Transverse colon (tissue), 4 donors: Measurements from ENCODE around the gene TIE1. TPM values are rescaled to one million over a fixed set of nuclear protein-coding genes. Genes with fewer than 3 reads are reported as not detected.

ENCODE experiments used
- DNase-seq: peaks from one replicate; pipeline ENCODE4 v3.0.0-alpha.2; 2019
- H3K27ac ChIP-seq, 4 donors: fragments of 200-600 bp; sonication (generic); 2 replicates each; pipeline ENCODE4 v1.5.1; 2016 to 2018; ENCODE audit warnings: inconsistent platforms in 4 of 4
- H3K27me3 ChIP-seq: fragments of 200-600 bp; sonication (generic); 2 replicates; pipeline ENCODE4 v1.5.1; 2017; ENCODE audit warnings: inconsistent platforms
- H3K36me3 ChIP-seq, 4 donors: fragments of 200-600 bp; sonication (generic); 2 replicates each; pipeline ENCODE4 v1.5.1; 2017 to 2019; ENCODE audit warnings: inconsistent platforms in 4 of 4
- H3K4me1 ChIP-seq, 4 donors: fragments of 200-600 bp; sonication (generic); 2 replicates each; pipeline ENCODE4 v1.5.1; 2017 to 2020; ENCODE audit warnings: inconsistent platforms in 4 of 4
- H3K4me3 ChIP-seq, 4 donors: fragments of 200-600 bp; sonication (generic); 1 replicate in 1 of 4; 2 replicates in 3 of 4; pipeline versions ENCODE4 v1.5.1 to v1.6.1; 2017 to 2019; ENCODE audit warnings: inconsistent platforms in 4 of 4
- H3K9me3 ChIP-seq, 2 donors: fragments of 200-600 bp; sonication (generic); 2 replicates each; pipeline ENCODE4 v1.5.1; 2017 to 2019; ENCODE audit warnings: inconsistent platforms in 2 of 2
- EP300 ChIP-seq: sonication (generic); formaldehyde crosslinking; IDR thresholded peaks from one replicate; pipeline ENCODE4 v1.6.1; 2017; ENCODE audit warnings: antibody characterized with exemption, low read depth
- POLR2A ChIP-seq: fragments of 450-650 bp; IDR thresholded peaks from one replicate; pipeline ENCODE4 v1.6.1; 2016; ENCODE audit warnings: antibody characterized with exemption, mild to moderate bottlenecking, moderate library complexity
- POLR2AphosphoS5 ChIP-seq, 3 donors: sonication (generic); formaldehyde crosslinking; IDR thresholded peaks; one replicate each; pipeline ENCODE4 v1.6.1; 2016; ENCODE audit warnings: antibody characterized with exemption in 3 of 3
- WGBS, 2 donors: methylation state at CpG; one replicate each; pipeline ENCODE4 v1.1.5; 2018; ENCODE audit warnings: low coverage in 1 of 2; 5-methylcytosine and 5-hydroxymethylcytosine counted together
- in situ Hi-C, 4 donors: fragments of 200-750 bp; cut with MboI; loops; one replicate each; pipeline versions ENCODE4 v1.15.0 to v1.15.1; 2017; ENCODE audit warnings: low sequenced_read_pairs in 3 of 4, low pct_ligation_motif_present in 1 of 4, low pct_unique_long_range_greater_than_20kb in 1 of 4
- intact Hi-C: fragments of 100-400 bp; cut with DNase I; formaldehyde crosslinking; loops from one replicate; pipeline ENCODE4 v1.15.1; 2023; ENCODE audit warnings: low total_unique reads
- total RNA-seq, 4 donors: library from RNA; depleted of rRNA; stranded (reverse); fragments of >200 nt; gene quantifications; one replicate each; pipeline ENCODE4 v1.1.0, GENCODE V29; 2016
- TF ChIP-seq, protein P1 (sequence below), 5 experiments: fragments of 200-600 bp in 3 of 5; fragments of 450-650 bp in 2 of 5; sonication (generic) in 3 of 5; IDR thresholded peaks; 1 replicate in 2 of 5; 2 replicates in 3 of 5; pipeline ENCODE4 v1.5.1; 2016 to 2017; ENCODE audit warnings: antibody characterized with exemption in 5 of 5, inconsistent platforms in 3 of 5, mild to moderate bottlenecking in 2 of 5, moderate library complexity in 1 of 5

The TIE1 gene
- total RNA-seq, 4 donors from 2014 or later, result 2.4 to 7.8 (median 5.3) TPM

DNA sequence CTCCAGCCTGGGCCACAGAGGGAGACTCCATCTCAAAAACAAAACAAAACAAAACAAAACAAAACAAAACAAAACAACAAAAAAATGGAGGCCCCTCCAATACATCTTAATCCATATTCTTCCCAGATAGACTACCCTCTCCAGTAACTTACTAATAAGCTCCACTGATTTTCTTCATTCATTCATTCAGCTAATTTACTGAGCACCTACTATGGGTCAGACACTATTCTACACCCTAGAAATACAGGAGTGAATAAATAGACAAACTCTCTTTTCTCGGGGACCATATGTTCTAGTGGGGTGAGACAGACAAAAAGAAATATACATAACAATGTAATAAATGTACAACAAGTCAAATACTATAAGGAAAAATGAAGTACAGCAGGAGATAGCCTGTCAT, 50.2 kb downstream of the TIE1 start:
- intact Hi-C loops (no loop called here), in situ Hi-C loops (no loop called here)
- H3K27ac ChIP-seq, result no peak overlapping the region
- DNase-seq, result no peak
- no peaks in the 10 kb centered on the region for H3K27me3 ChIP-seq
- TF ChIP-seq POLR2A, result no peak
- TF ChIP-seq POLR2AphosphoS5 (IDR thresholded peaks at IDR 0.05), result no peak
- TF ChIP-seq EP300, result no peak
- TF ChIP-seq, protein P1, sequence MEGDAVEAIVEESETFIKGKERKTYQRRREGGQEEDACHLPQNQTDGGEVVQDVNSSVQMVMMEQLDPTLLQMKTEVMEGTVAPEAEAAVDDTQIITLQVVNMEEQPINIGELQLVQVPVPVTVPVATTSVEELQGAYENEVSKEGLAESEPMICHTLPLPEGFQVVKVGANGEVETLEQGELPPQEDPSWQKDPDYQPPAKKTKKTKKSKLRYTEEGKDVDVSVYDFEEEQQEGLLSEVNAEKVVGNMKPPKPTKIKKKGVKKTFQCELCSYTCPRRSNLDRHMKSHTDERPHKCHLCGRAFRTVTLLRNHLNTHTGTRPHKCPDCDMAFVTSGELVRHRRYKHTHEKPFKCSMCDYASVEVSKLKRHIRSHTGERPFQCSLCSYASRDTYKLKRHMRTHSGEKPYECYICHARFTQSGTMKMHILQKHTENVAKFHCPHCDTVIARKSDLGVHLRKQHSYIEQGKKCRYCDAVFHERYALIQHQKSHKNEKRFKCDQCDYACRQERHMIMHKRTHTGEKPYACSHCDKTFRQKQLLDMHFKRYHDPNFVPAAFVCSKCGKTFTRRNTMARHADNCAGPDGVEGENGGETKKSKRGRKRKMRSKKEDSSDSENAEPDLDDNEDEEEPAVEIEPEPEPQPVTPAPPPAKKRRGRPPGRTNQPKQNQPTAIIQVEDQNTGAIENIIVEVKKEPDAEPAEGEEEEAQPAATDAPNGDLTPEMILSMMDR (IDR thresholded peaks at IDR 0.05), result no peak
- 60 to 93% methylated on average over 1 of the region's 1 CpG for WGBS, 2 donors
- no peaks in the 10 kb centered on the region for H3K36me3 ChIP-seq
- H3K4me1 ChIP-seq, result peaks cover 7 to 18% (median 14%) of the 10 kb centered on the region in 4 donors
- no peak overlapping the region for H3K4me3 ChIP-seq
- H3K9me3 ChIP-seq, result no peaks in the 10 kb centered on the region

DNA sequence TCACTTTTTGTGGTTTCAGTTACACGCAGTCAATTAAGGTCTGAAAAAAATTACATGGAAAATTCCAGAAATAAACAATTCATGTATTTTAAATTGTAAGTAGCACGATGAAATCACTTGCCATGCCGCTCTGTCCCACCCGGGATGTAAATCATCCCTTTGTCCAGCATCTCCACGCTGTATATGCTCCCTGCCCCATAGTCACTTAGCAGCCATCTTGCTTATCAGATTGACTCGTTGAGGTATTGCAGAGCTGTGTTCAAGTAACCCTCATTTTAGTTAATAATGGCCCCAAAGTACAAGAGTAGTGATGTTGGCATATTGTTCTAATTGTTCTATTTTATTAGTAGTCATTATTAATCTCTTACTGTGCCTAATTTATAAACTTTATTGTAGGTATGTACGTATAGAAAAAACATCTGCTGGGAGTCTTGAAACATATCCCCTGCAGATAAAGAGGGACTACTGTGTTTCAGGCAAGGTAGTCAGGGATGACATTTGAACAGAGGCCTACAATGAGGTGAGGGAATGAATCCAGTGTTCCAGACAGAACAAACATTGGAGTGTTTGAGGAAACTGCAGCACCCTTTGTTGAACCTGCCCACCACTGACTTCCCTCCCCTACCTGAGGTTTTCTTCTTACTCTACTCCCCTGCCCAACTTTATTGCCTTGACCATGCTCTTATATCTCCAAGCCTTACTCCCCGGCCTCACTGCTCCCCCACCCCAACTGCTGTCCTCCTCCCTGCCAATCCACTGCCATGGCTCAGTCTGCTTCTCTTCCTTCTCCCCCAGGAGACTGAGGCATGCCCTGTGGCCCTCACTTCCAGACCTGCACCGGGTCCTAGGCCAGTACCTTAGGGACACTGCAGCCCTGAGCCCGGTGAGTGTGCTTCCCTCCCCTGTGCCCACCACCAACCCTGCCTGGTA, 50.9 kb downstream of the TIE1 start:
- H3K36me3 ChIP-seq, result no peaks in the 10 kb centered on the region
- H3K27ac ChIP-seq, result no peak overlapping the region
- 68 to 82% methylated on average over 3 to 10 of the region's 10 CpGs for WGBS, 2 donors
- intact Hi-C loops, result no loop called here
- H3K27me3 ChIP-seq, result no peaks in the 10 kb centered on the region
- no peaks in the 10 kb centered on the region for H3K9me3 ChIP-seq
- peaks cover 7 to 18% (median 14%) of the 10 kb centered on the region in 4 donors for H3K4me1 ChIP-seq
- in situ Hi-C loops, result no loop called here
- no peak overlapping the region for H3K4me3 ChIP-seq
- TF ChIP-seq POLR2A, result no peak
- TF ChIP-seq EP300, result no peak
- TF ChIP-seq, protein P1 (IDR thresholded peaks at IDR 0.05), result no peak
- no peak for TF ChIP-seq POLR2AphosphoS5 (IDR thresholded peaks at IDR 0.05)
- DNase-seq, result no peak

- intact Hi-C loops (no loop called here), in situ Hi-C loops (no loop called here)
- Histone ChIP-seq H3K27ac (no peak overlapping the region), H3K4me3 (no peak overlapping the region), H3K4me1 (peaks cover 7 to 18% (median 14%) of the 10 kb centered on the region in 4 donors), H3K36me3 (no peaks in the 10 kb centered on the region), H3K27me3 (no peaks in the 10 kb centered on the region), H3K9me3 (no peaks in the 10 kb centered on the region)
- no peak for TF ChIP-seq EP300
- TF ChIP-seq POLR2AphosphoS5 (IDR thresholded peaks at IDR 0.05), result no peak
- no peak for TF ChIP-seq POLR2A
- TF ChIP-seq, protein P1 (IDR thresholded peaks at IDR 0.05), result no peak
- no peak for DNase-seq
- 100% methylated on average over 2 of the region's 2 CpGs for WGBS, 2 donors
Observed at GRCh38 chr1:43352351-43352705, 51.5 kb downstream of the TIE1 start.

DNA sequence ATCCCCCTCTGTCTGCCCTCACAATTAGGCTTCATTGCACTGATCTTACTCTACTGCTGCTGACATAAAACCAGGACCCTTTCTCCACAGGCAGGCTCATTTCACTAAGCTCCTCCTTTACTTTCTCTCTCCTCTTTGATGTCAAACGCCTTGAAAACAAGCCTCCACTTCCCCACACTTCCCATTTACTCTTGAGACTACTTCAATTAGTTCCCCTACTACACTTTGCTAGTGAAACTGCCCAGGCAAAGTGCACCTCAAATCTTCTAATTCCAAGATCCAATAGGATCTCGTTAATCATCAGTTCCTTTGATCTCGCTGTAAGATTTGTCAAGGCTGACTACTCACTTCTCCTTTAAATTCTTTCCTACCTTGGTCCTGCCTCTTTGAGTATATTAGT, 52.1 kb downstream of the TIE1 start:
- no peak for TF ChIP-seq POLR2A
- TF ChIP-seq EP300, result no peak
- no peak for TF ChIP-seq POLR2AphosphoS5 (IDR thresholded peaks at IDR 0.05)
- TF ChIP-seq, protein P1 (IDR thresholded peaks at IDR 0.05), result no peak
- 58 to 78% methylated on average over 3 of the region's 3 CpGs for WGBS, 2 donors
- Histone ChIP-seq H3K9me3 (no peaks in the 10 kb centered on the region), H3K4me1 (peaks cover 7 to 22% (median 18%) of the 10 kb centered on the region in 4 donors), H3K4me3 (no peak overlapping the region), H3K27ac (no peak overlapping the region), H3K36me3 (no peaks in the 10 kb centered on the region), H3K27me3 (no peaks in the 10 kb centered on the region)
- intact Hi-C loops, result no loop called here
- DNase-seq, result no peak
- in situ Hi-C loops, result no loop called here
